AG10803 (cell line): Measurements from ENCODE around the gene C9orf72.

Experiments
- DNase-seq: peaks from one replicate; pipeline ENCODE4 v3.0.0; 2010; ENCODE audit warnings: low read depth
- H3K4me3 ChIP-seq: 2 replicates; pipeline ENCODE4 v1.5.1; 2011; ENCODE audit warnings: mild to moderate bottlenecking, low read length, control low read depth
- TF ChIP-seq, protein P1 (sequence below): conservative IDR thresholded peaks from 2 replicates; pipeline ENCODE4 v1.5.1; 2011; ENCODE audit warnings: mild to moderate bottlenecking, low read length, control low read depth, inconsistent platforms

C9orf72 gene

DNA sequence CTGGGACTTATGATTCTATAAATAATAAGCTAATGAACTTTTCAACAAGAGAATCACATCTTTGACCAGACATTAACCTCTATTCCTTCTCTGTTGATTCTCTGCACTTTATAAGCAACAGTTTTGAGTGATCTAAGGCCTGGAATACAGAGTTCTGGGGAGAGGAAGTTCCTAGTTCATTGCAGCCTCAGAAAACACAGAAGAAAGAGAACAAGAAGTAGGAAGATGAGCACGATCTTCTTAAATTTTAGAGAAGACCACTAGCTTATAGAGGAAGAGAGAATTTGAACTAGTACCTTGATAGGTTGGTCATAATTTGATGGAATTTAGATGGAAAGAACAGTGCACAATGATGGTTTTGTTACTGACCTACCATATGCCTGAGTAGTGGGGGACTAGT, 8.5 kb upstream of the C9orf72 start:
- TF ChIP-seq, protein P1, sequence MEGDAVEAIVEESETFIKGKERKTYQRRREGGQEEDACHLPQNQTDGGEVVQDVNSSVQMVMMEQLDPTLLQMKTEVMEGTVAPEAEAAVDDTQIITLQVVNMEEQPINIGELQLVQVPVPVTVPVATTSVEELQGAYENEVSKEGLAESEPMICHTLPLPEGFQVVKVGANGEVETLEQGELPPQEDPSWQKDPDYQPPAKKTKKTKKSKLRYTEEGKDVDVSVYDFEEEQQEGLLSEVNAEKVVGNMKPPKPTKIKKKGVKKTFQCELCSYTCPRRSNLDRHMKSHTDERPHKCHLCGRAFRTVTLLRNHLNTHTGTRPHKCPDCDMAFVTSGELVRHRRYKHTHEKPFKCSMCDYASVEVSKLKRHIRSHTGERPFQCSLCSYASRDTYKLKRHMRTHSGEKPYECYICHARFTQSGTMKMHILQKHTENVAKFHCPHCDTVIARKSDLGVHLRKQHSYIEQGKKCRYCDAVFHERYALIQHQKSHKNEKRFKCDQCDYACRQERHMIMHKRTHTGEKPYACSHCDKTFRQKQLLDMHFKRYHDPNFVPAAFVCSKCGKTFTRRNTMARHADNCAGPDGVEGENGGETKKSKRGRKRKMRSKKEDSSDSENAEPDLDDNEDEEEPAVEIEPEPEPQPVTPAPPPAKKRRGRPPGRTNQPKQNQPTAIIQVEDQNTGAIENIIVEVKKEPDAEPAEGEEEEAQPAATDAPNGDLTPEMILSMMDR: no peak
- no peak for DNase-seq
- H3K4me3 ChIP-seq: no peak overlapping the region

DNA sequence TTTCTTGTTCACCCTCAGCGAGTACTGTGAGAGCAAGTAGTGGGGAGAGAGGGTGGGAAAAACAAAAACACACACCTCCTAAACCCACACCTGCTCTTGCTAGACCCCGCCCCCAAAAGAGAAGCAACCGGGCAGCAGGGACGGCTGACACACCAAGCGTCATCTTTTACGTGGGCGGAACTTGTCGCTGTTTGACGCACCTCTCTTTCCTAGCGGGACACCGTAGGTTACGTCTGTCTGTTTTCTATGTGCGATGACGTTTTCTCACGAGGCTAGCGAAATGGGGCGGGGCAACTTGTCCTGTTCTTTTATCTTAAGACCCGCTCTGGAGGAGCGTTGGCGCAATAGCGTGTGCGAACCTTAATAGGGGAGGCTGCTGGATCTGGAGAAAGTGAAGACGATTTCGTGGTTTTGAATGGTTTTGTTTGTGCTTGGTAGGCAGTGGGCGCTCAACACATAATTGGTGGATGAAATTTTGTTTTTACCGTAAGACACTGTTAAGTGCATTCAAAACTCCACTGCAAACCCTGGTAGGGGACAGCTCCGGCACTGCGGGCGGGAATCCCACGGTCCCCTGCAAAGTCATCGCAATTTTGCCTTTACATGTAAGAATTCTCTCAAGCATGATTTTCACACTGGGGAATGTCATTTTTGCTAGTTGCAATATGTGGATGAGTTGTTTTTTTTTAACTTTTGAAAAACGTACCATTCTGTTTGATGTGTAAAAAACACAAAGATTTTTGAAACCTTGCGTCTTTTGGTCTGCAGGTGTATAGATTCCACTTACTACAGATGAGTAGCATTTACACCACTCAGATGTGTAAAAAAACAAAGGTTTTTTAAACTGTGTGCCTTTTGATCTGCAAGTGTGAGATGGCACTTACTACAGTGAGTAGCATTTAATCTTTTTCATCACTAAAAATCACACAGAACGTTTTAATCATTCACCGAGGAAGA, 631 bp upstream of the C9orf72 start:
- H3K4me3 ChIP-seq: peak overlapping the region; percentile 78
- TF ChIP-seq, protein P1: no peak; the same call in 1 of the 2 replicates
- peak; percentile 96 for DNase-seq

DNA sequence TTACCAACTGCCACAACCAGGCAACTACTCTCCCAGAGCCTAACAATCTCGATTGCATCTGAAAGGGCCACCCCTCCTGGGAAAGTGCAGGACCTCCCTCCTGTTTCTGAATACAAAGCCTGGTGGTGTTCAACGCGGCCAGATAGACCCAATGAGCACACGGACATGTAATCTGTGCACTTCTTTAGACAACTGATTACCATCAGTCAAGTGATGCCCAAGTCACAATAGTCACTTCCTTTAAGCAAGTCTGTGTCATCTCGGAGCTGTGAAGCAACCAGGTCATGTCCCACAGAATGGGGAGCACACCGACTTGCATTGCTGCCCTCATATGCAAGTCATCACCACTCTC, 739 bp downstream of the C9orf72 start:
- H3K4me3 ChIP-seq: peak overlapping the region; percentile 78
- TF ChIP-seq, protein P1: no peak
- DNase-seq: peak; percentile 40

DNA sequence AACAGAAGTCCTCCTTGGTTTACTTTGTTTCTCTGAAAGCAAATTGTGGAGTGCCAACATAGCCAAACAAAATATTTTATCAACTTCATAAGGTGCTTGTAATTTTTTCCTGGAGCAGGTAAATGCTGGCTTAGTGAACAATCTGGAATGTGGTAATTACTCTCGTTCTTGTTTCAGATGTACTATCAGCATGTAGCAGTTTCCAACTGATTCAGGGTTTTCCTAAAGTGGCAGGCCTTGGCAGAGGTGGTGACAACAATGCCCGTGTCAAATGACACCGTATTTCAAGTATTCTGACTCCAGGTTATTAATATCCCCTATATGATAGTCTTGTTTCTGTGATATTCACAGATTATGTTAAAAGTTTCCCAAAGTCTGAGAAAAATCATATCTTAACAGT, 1.2 kb downstream of the C9orf72 start:
- TF ChIP-seq, protein P1: no peak
- H3K4me3 ChIP-seq: peak overlapping the region; percentile 78
- DNase-seq: no peak

DNA sequence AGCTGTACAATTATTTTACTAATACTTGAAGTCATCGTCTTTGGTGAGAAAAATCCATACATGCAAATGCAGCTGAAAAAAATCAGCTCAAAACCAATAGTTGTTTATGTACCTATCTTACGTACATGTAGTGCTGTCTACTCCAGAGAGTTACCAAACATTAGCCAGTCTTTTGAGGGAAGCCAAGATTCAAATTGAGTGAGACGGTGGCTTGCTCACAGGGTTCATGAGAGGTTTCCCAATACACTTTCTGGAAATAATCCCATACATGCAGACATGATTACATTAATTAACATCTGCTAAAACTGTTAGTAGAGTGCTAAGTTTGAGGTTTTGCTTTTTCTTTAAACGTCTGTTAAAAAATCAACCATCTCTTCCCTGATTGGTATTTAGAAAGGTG, 2.3 kb downstream of the C9orf72 start:
- DNase-seq: no peak
- H3K4me3 ChIP-seq: no peak overlapping the region
- TF ChIP-seq, protein P1: no peak

DNA sequence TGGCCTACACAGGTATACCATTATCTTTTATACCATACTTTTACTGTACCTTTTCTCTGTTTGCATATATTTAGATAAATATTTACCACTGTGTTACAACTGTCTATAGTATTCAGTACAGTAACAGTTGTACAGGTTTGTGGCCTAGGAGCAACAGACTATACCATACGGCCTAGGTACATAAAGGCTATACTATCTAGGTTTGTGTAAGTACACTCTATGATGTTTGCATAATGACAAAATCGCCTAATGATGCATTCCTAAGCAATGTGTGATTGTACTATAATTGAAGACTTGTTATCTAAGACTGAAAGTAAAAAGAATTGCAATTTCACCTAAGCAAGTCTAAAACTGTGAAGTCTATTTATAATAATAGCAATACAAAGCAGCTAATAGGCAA, 3.9 kb downstream of the C9orf72 start:
- no peak for DNase-seq
- TF ChIP-seq, protein P1: no peak
- no peak overlapping the region for H3K4me3 ChIP-seq

DNA sequence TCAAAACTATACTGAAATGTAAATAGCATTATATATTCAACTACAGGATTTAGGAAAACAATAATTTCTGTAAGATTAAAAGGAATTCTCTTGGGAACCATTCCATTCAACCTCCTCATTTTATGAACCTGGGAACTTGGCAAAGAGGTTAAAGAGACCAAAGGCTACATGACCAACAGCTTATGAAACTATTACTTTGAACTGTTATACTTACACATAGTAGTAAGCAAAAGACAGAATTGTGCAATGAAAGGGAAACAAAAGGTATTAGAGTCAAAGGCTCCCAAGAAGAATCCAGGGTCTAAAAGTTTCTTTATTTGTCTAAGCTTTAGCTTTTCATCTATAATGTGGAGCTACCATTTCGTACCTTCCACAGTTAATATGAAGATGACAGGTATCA, 7.2 kb downstream of the C9orf72 start:
- no peak overlapping the region for H3K4me3 ChIP-seq
- DNase-seq: no peak
- TF ChIP-seq, protein P1: no peak
